Smooth muscle cell of the brain vasculature (primary cell): ENCODE results near the gene RSPH6A.
"Not testable (repeated sequence)": the region's sequence is repeated elsewhere in the genome, so short reads cannot be mapped to it uniquely, and the experiment has no call there.

Source experiments
- DNase-seq: peaks from one replicate; pipeline ENCODE4 v3.0.0-alpha.2; 2012; ENCODE audit warnings: low read depth, low spot score

RSPH6A gene

GRCh38 chr19:45766869-45767346 lies 48.2 kb downstream of the RSPH6A start:
- DNase-seq, result no peak

GRCh38 chr19:45766296-45766868 lies 48.7 kb downstream of the RSPH6A start:
- DNase-seq, result no peak

- DNase-seq, result no peak
Observed at GRCh38 chr19:45765702-45766295, 49.3 kb downstream of the RSPH6A start.

GRCh38 chr19:45764945-45765701 lies 50.0 kb downstream of the RSPH6A start:
- DNase-seq, result no peak

GRCh38 chr19:45764475-45764874 lies 50.6 kb downstream of the RSPH6A start:
- DNase-seq, result no peak

- DNase-seq, result no peak
Observed at GRCh38 chr19:45763691-45764294, 51.3 kb downstream of the RSPH6A start.

GRCh38 chr19:45762870-45763631 lies 52.1 kb downstream of the RSPH6A start:
- DNase-seq, result no peak

GRCh38 chr19:45761714-45762113 lies 53.4 kb downstream of the RSPH6A start:
- DNase-seq, result no peak

GRCh38 chr19:45758921-45759320 lies 56.2 kb downstream of the RSPH6A start:
- no peak for DNase-seq

GRCh38 chr19:45757695-45758094 lies 57.4 kb downstream of the RSPH6A start:
- DNase-seq, result no peak

GRCh38 chr19:45754323-45754722 lies 60.8 kb downstream of the RSPH6A start:
- DNase-seq, result no peak

GRCh38 chr19:45753548-45753947 lies 61.6 kb downstream of the RSPH6A start:
- DNase-seq, result no peak

- DNase-seq, result no peak
Observed at GRCh38 chr19:45752639-45753038, 62.5 kb downstream of the RSPH6A start.

GRCh38 chr19:45751483-45751882 lies 63.6 kb downstream of the RSPH6A start:
- DNase-seq, result not testable (repeated sequence)

GRCh38 chr19:45747513-45747912 lies 67.6 kb downstream of the RSPH6A start:
- DNase-seq, result no peak

GRCh38 chr19:45746866-45747265 lies 68.2 kb downstream of the RSPH6A start:
- no peak for DNase-seq
